ENCODE measurements around the gene VANGL1.

- TF ChIP-seq, protein P1, sequence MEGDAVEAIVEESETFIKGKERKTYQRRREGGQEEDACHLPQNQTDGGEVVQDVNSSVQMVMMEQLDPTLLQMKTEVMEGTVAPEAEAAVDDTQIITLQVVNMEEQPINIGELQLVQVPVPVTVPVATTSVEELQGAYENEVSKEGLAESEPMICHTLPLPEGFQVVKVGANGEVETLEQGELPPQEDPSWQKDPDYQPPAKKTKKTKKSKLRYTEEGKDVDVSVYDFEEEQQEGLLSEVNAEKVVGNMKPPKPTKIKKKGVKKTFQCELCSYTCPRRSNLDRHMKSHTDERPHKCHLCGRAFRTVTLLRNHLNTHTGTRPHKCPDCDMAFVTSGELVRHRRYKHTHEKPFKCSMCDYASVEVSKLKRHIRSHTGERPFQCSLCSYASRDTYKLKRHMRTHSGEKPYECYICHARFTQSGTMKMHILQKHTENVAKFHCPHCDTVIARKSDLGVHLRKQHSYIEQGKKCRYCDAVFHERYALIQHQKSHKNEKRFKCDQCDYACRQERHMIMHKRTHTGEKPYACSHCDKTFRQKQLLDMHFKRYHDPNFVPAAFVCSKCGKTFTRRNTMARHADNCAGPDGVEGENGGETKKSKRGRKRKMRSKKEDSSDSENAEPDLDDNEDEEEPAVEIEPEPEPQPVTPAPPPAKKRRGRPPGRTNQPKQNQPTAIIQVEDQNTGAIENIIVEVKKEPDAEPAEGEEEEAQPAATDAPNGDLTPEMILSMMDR (IDR thresholded peaks at IDR 0.05) = no peak
- TF ChIP-seq POLR2AphosphoS5 (IDR thresholded peaks at IDR 0.05; ENCODE audit: low read depth, low read length) = no peak
- TF ChIP-seq REST (IDR thresholded peaks at IDR 0.05; ENCODE audit: insufficient read depth in 1 of 2, low read depth in 2 of 2, low read length in 1 of 2) = no peak
- TF ChIP-seq SIN3A (IDR thresholded peaks at IDR 0.05; ENCODE audit: borderline replicate concordance, insufficient read depth, low read depth, low read length) = no peak
- no peak for TF ChIP-seq TCF7L2 (IDR thresholded peaks at IDR 0.05; ENCODE audit: low read depth, low read length)
These were observed 23.7 kb downstream of the VANGL1 start for GRCh38 chr1:115665319-115666096.
